ENCODE measurements around the gene GTPBP2.

DNA sequence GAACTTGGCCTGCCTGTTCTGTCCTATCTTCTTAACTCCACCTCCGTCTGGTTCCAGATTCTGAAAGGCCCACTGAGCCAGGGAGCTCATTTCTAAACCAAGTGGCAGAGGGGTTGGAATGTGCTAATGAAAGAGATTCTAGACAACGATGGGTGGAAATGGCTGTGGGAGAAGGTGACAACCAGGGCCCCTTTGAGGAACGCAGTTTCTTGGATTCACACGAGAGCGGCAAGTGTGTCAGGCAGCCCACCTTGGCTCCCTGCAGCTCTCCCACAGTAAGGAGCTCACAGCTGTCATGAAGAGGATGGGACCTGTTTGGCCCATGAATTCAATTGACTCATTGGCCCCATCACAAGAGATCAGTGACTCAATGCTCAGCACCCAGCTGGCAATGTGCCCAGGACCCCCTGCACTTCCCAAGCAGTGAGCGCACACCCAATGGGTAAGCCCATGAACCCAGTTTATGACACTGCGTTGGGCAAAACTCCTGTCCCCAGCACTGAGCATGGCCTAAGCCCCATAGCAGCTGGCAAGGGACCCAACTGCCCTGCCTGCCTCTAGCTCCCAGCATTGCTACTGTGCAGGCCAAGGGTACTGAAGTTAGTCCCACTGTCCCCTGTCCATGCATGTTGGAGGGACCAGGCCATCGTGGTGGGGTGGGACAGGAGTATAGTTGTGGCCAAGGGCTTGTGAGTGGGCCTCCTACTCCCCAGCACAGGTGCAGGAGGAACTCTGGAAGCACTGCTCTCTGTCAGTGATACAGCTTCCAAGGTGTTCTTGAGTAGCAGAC lies 42.1 kb upstream of the GTPBP2 start:
- TF ChIP-seq POLR2A (IDR thresholded peaks at IDR 0.05; ENCODE audit: low read depth, low read length) (no peak), POLR2AphosphoS5 (IDR thresholded peaks at IDR 0.05; ENCODE audit: low read depth, low read length) (no peak)
